Kidney (tissue), 14 donors: ENCODE measurements around the gene MAML3. TPM values are rescaled to one million over a fixed set of nuclear protein-coding genes. Genes with fewer than 3 reads are reported as not detected.
A peak's percentile ranks its signal among the peaks of the same experiment; 100 is the strongest.

Experiments
- DNase-seq, 5 donors: peaks; one replicate each; pipeline ENCODE4 v3.0.0-alpha.2; 2013 to 2020
- FAIRE-seq: peaks from 2 replicates; lab custom pipeline; 2012; peaks lifted over from hg19 to GRCh38; lab: Jason Lieb, UNC
- H3K27ac ChIP-seq, 2 donors: one replicate each; pipeline ENCODE4 v1.7.0; 2013; ENCODE audit warnings: low read depth in 2 of 2, low read length in 2 of 2, inconsistent platforms in 1 of 2
- H3K27me3 ChIP-seq: one replicate; pipeline ENCODE4 v1.7.1; 2013; ENCODE audit warnings: low read length, inconsistent platforms; ENCODE audit not compliant: control insufficient read depth, insufficient read depth
- H3K36me3 ChIP-seq, 3 donors: one replicate each; pipeline versions ENCODE4 v1.7.0 to v1.7.1; 2013; ENCODE audit warnings: low read length in 3 of 3, control low read depth in 1 of 3, inconsistent platforms in 1 of 3; ENCODE audit not compliant: insufficient read depth in 3 of 3, control insufficient read depth in 2 of 3
- H3K4me1 ChIP-seq, 3 donors: one replicate each; pipeline versions ENCODE4 v1.7.0 to v1.7.1; 2013; ENCODE audit warnings: low read length in 3 of 3, inconsistent platforms in 1 of 3, low read depth in 1 of 3; ENCODE audit not compliant: control insufficient read depth in 2 of 3, insufficient read depth in 2 of 3
- H3K4me3 ChIP-seq, 3 donors: one replicate each; pipeline versions ENCODE4 v1.7.0 to v1.8.1; 2013; ENCODE audit warnings: low read length in 3 of 3, control low read depth in 1 of 3, inconsistent platforms in 1 of 3
- H3K9ac ChIP-seq, 3 donors: one replicate each; pipeline versions ENCODE4 v1.7.0 to v1.7.1; 2013; ENCODE audit warnings: low read length in 3 of 3, control low read depth in 1 of 3, inconsistent platforms in 1 of 3
- H3K9me3 ChIP-seq, 3 donors: one replicate each; pipeline versions ENCODE4 v1.7.0 to v1.7.1; 2013; ENCODE audit warnings: low read length in 3 of 3, control low read depth in 1 of 3, inconsistent platforms in 1 of 3; ENCODE audit not compliant: control insufficient read depth in 2 of 3, insufficient read depth in 1 of 3
- CTCF ChIP-seq: IDR thresholded peaks from 3 replicates; pipeline ENCODE4 v1.5.1; 2012; ENCODE audit warnings: mild to moderate bottlenecking, moderate library complexity, borderline replicate concordance; ENCODE audit not compliant: insufficient read depth; ENCODE audit errors: extremely low read depth
- intact Hi-C: fragments of 100-400 bp; cut with DNase I; formaldehyde crosslinking; loops from one replicate; pipeline ENCODE4 v1.11.1; 2022
- polyA plus RNA-seq: library from polyadenylated mRNA; stranded (reverse); fragments of 350-450 nt; fragmentation: Illumina TruSeq; extraction: RNeasy Lipid Tissue Mini Kit (QIAGEN cat#74804); gene quantifications from one replicate; pipeline ENCODE4 v1.2.3, GENCODE V29; 2014; ENCODE audit warnings: low read depth, low replicate concordance; ENCODE audit not compliant: insufficient read depth
- total RNA-seq: library from RNA; stranded (reverse); fragmentation: NEBNext Ultra II Directional; extraction: Animal tissue kit (Norgen Biotek cat#: 25700); gene quantifications from one replicate; pipeline ENCODE4 v1.2.1, GENCODE V29; 2021
- donor health status: control.
- donor health status: control.
- donor health status: control.
- donor health status: control.
- donor health status: control.
- donor health status: DM: yes; HTN: yes; CAD: no.
- donor health status: Normal renal cell carcinoma (clear cell type).

The MAML3 gene
- total and polyA plus RNA-seq, 2 donors from 2014 or later, result 1.4 to 10.4 TPM

GRCh38 chr4:140099983-140100382 is 54.0 kb downstream of the MAML3 start:
- TF ChIP-seq CTCF, result no peak
- Histone ChIP-seq H3K36me3 (no peaks in the 10 kb centered on the region), H3K9me3 (no peaks in the 10 kb centered on the region), H3K27ac (no peak overlapping the region), H3K4me3 (no peak overlapping the region), H3K9ac (no peak overlapping the region), H3K4me1 (peaks cover 2 to 10% (median 9%) of the 10 kb centered on the region in 3 donors), H3K27me3 (no peaks in the 10 kb centered on the region)
- peak in 3 of 5 donors; percentile 41 to 74 (median 69) for DNase-seq
- no peak for FAIRE-seq
- intact Hi-C loops, result no loop called here

GRCh38 chr4:140098455-140099160 is 55.4 kb downstream of the MAML3 start:
- DNase-seq, result peak in 1 of 5 donors; percentile 62
- H3K9ac ChIP-seq, result no peak overlapping the region
- H3K9me3 ChIP-seq, result no peaks in the 10 kb centered on the region
- no peaks in the 10 kb centered on the region for H3K36me3 ChIP-seq
- no peak for TF ChIP-seq CTCF
- H3K4me1 ChIP-seq, result peaks cover 2 to 20% (median 15%) of the 10 kb centered on the region in 3 donors
- peak overlapping the region in 1 of 2 donors; percentile 9 for H3K27ac ChIP-seq
- FAIRE-seq, result no peak
- peak overlapping the region in 1 of 3 donors; percentile 21 for H3K4me3 ChIP-seq
- no peaks in the 10 kb centered on the region for H3K27me3 ChIP-seq
- intact Hi-C loops, result no loop called here

- no peaks in the 10 kb centered on the region for H3K27me3 ChIP-seq
- no peak overlapping the region for H3K4me3 ChIP-seq
- FAIRE-seq (no peak), DNase-seq (no peak)
- peaks cover 2 to 20% (median 15%) of the 10 kb centered on the region in 3 donors for H3K4me1 ChIP-seq
- H3K9me3 ChIP-seq, result no peaks in the 10 kb centered on the region
- intact Hi-C loops, result no loop called here
- no peak overlapping the region for H3K9ac ChIP-seq
- H3K36me3 ChIP-seq, result no peaks in the 10 kb centered on the region
- peak overlapping the region in 1 of 2 donors; percentile 9 for H3K27ac ChIP-seq
- no peak for TF ChIP-seq CTCF
These were observed 56.4 kb downstream of the MAML3 start for GRCh38 chr4:140097572-140097971.
